Measurements from ENCODE around the gene LAMA1.
"Not testable (repeated sequence)": the region's sequence is repeated elsewhere in the genome, so short reads cannot be mapped to it uniquely, and the experiment has no call there.

Gene LAMA1

DNA sequence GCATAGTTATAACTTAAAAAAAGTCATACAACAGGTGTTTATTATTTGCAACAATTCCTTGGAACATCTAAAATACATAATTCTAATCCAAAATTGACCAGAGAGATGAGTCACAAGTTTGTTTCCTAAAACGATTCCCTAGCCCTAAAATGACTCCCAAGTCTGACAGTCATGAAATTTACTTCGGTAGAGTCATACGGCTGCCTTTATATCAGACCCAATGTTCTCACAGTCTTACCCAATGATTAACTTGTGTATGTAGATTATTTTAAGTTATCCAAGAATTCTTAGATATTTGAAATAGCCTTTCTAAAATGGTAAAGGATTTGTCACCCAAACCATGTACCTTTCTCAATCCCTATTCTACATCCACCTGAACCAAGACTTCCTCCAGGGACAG, 174.9 kb downstream of the LAMA1 start:
- no peak for DNase-seq

DNA sequence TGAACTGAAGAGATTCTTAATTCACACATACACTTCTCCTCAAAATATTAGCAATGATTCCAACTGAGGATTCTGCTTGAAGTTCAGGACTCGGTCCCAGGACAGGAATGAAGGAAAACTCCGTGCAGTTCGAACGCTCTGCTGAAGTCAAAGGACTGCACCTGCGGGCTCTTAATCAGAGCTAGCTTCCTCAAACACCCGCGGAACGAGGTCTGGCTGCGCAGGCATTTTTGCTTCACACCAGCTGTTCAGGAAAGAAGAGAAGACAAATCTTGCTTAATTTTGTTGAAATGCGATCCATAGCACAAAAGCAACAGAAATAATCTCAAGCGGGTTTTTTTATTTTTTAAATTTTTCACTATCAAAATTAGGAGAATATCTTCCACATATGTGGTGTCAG, 175.6 kb downstream of the LAMA1 start:
- DNase-seq = no peak

DNA sequence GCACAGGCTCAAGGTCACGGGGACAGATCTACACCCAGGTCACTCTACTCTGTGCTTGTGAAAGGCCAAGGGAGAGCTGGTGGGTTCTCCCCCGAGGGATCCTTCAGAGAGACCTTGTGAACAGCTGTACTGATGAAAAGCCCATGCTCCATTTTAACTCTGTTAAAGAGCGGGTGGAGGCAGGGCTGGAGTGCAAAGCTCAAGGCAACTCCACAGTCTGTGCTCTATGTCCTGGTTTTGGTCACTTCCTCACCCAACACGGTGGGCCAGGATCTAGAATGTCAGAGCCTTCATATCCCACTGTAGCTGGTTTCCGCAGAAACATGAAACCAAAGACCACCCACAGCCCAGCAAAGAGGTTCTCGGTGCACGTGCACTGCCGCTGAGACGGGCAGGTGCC, 177.1 kb downstream of the LAMA1 start:
- no peak for DNase-seq

DNA sequence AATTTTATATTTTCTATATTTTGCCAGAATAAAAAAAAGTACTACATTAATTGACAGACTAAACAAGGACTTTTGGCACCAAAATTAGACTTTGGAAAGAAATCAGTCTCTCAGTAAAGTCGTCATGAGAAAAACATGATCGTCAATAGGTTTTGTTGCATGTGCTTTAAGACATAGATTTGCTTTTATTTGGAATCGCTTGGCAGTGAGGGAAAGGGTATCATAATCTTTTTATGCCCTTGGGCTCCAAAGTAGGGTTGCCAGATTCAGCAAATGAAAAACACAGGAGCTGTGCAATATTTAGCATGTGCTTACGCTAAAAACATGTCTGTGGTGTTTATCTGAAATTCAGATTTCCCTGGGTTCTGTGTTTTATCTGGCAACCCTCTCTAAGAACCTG, 177.6 kb downstream of the LAMA1 start:
- DNase-seq = no peak

DNA sequence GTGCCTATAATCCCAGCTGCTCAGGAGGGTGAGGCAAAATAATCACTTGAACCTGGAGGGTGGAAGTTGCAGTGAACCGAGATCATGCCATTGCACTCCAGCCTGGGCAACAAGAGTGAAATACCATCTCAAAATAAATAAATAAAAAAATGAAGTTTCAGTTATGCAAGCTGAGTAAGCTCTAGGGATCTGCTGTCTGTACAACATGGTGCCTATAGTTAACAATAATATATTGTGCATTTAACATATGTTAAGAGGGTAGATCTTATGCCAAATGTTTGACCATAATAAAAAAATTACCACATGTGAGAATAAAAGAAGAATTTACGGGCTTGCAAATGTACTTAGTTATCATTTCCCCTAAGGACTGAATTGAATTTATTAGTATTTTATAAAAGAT, 179.2 kb downstream of the LAMA1 start:
- not testable (repeated sequence) for DNase-seq

DNA sequence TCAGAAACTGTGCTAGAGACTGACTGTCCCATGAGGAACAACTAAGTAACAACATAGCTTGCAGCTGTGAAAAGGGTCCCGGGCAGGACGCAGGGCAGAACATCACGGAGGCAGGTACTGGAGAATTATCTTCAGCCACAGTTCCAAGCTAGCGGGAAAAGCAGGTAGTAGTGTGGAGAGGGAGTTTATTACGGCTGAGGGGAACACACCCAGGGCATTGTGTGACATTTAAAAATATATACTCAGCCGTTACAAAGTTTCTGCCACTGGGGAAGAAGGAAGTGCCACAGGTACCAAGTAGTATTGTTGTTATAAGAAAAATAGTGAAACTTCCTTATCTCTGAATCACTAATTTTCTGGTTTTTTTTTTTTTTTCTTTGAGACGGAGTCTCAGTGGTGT, 179.6 kb downstream of the LAMA1 start:
- no peak for DNase-seq

DNA sequence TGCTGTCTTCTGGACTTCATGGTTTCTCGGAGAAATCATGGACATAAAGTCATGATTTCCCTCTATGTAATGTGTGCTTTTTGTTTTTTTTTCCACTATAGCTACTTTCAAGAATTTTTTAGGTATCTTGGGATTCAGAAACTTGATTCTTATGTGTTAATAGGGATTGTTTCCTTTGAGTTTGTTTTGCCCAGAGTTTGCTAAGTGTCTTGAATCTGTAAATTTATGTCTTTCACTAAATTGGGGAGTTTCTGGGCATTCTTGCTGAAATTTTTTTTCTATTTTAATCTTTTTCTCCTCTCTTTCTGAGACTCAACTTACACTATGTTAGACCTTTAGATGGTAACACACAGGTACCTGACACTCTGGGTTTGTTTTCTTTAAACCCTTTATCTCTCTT, 182.7 kb downstream of the LAMA1 start:
- DNase-seq = no peak

DNA sequence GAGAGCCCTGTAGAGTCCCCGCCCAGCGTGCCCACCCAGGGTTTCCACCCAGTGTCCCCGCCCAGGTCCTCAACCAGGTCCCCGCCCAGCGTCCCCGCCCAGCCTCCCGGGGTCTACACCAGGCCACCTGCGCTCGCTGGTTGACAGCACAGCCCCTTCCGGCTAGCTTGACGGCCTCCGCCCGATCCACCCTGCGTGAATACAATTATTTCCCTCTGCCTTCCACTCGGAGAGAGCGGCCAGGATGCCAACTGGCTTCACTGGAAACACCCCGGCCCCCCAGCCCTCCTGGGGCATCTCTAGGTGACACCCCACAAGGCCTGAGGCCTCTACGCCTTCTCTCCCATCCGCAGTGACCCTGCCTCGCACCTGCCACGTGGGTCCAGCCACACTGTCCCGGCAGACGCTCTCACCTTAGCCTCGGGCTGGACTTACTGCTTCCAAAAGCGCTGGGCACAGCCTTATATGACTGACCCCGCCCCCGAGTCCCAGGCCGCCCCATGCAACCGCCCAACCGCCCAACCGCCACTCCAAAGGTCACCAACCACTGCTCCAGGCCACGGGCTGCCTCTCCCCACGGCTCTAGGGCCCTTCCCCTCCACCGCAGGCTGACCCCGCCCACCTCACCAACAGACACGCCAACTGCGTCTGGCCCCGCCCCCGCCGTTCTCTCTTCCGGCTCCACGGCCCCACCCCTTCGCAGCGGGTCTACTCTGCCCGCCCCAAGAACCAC, 188.1 kb downstream of the LAMA1 start:
- no peak for DNase-seq

DNA sequence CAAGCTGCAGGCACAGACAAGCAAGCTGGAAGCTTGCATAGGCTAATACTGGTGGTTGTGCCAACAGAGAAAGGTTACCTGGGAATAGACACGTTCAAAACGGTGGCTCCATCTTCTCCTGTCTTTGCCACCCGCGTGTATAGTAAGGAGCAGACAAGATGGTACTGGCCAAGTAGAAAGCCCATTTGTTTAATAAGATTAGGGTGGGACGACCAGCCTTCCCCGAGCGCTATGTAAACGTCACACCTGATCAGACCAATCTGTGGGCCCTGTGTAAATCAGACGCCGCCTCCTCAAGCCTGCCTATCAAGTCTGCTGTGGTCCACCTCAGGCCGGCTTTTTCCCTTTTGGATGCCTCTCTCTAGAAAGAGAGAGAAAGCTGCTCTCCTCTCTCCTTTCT, 189.2 kb downstream of the LAMA1 start:
- DNase-seq = no peak

DNA sequence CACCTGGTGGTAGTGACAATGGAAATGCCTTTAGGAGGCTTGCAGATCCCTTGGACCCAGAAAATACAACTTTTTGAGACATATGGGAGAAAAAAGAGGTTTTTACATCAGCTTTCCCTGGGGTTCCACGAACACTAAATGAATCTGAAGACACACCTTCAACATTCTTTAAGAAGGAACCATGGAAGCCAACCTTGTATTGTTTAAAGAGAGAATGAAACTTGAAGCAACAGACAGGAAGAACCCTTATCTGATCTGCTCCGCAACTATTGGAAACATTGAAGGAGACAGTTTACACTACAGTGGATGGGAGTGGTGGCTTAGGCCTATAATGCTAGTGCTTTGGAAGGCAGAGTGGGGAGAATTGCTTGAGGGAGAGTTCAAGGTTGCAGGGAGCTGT, 190.4 kb downstream of the LAMA1 start:
- DNase-seq = no peak

DNA sequence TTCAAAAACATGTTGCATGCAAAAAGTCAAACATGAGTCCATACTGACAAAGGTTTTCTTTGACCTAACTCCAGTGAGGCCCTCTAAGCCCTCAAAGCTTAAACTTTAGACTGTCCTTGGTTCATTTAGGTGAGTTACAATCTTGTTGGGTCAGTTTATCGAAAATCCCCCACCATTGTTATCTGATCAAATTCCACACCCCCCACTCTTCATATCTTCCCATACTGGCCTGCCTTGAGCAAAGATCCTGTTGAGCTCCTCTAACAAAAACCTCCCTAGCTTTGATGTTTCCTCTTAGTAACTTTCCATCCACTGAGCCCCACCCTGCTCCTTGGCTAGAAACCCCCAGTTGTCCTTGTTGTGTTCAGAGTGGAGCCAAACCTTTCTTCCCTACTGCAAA, 194.4 kb downstream of the LAMA1 start:
- no peak for DNase-seq

DNA sequence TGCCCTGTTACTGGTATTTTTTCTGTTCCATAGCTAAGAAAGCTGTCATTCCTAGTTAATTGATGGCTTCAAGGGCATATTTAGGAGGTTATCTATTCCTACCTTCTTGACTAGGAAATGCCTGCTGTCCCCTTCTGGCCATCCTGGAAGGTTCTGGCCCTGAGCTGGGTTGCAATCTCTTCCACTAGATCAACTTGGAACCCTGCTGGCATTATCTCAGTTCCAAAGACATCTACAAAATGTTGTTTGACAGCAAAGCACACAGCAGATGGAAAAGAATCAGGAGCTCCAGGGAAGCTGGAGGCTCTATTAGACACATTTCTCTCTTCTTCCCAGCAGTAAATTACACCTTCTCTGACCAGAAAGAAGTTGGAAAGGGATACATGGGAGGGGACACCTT, 196.0 kb downstream of the LAMA1 start:
- no peak for DNase-seq

DNA sequence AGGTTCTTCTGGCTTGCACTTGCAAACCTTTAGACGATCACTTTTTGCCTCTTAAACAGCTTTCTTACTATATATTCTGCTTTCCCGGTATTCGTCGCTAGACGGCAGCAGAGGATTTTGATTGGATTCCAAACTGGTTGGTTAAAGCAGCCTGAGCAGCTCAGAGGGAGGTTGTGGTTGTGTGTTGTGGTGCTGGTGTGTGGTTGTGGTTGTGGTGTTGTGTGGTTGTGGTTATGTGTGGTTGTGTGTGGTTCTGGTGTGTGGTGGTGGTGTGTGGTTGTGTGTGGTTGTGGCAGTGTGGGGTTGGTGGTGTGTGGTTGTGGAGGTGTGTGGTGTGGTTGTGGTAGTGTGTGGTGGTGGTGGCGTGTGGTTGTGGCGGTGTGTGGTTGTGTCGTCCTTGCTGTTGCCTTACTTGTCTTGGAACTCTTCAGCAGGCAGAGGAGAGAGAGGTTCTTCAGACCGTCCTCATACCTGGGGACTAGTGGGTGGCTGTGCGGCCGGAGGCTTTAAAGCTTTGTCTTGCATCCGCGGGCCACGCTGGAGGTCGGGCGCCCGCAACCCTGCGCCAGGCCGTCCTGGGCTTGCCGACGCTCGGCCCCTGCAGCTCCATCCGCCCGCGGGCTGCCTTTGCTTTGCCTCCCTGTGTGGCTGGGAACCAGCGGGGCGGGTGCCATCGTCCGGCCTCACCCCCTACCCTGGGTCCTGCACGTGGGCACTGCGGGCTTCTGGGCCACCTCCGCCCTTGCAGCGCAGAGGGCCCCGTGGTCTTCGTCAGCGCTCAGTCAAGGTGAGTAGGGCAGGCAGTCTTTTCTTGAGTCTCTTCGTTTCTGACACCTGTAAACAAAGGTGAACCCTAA, 197.3 kb downstream of the LAMA1 start:
- DNase-seq = peak; percentile 53

DNA sequence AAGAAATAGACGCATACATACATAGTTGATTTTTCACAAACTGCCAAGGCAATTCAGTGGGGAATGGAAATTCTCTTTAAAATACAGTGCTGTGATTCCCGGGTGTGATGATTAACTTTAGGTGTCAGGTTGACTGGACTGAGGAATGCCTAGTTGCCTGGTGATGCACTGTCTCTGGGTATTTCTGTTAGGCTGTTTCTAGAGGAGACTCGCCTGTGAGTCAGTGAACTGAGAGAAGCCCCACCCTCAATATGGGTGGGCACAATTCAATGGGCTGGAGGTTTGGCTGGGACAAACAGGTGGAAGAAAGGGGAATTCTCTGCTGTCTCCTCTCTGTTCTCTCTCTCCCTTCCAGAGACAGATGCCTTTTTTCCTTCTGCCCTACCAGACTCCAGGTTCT, 200.5 kb downstream of the LAMA1 start:
- DNase-seq = no peak

DNA sequence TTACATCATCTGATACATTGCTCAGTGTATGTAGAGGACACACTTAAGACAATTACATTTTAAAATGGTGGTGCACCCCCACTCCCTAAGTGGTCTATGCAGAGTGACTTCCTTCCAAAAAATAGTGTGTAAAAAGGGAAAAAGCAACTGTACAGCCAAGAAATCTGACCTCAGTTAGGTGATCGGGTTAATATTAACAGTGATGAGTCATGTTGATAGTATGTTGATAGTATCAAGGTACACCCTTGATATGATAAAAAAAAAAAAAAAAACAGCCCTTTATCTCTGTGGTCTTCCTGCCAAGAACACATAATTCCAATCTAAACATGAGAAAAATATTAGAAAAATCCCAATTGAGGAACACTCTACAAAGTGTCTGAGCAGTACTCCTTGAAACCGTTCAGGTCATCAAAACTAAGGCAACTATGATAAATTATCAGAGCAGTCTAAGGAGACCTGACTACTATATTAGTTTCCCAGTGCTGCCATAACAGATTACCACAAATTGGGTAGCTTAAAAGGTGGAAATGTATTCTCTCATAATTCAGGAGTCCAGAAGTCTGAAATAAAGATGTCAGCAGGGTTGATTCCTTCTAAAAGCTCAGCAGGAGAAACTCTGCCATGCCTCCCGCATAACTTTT, 216.2 kb downstream of the LAMA1 start:
- DNase-seq = no peak

DNA sequence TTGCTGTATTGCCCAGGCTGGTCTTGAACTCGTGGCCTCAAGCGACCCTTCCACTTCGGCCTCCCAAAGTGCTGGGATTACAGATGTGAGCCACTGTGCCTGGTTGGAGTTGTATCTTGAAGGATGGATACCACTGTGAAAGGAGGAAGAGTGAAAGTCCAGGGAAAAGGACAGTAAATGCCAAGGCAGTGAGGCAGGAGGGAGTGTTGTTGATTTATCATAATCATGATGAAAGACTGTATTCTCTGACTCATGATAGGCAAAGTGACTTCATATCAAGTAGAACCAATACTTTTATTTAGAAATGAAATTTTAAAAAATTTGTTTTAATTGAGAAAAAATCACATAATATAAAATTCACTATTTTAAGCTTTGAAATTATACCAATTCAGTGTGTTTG, 225.8 kb downstream of the LAMA1 start:
- no peak for DNase-seq
